H1 (cell line): ENCODE measurements around the gene NME8.

Experiments used
- BCL11A ChIP-seq, 2 experiments: IDR thresholded peaks; one replicate each; pipeline ENCODE4 v1.6.1; 2011; ENCODE audit warnings: low read depth in 2 of 2, low read length in 2 of 2, mild to moderate bottlenecking in 2 of 2
- EZH2 ChIP-seq: fragments of 200-600 bp; sonication (generic); IDR thresholded peaks from 2 replicates; pipeline ENCODE4 v1.7.1; 2012; ENCODE audit warnings: low read depth, mild to moderate bottlenecking, moderate library complexity, low read length, inconsistent platforms; ENCODE audit not compliant: severe bottlenecking
- HDAC2 ChIP-seq, 2 experiments: fragments of 300-600 bp in 1 of 2; sonication (generic) in 1 of 2; IDR thresholded peaks; 2 replicates each; pipeline ENCODE4 v1.6.1; 2011 to 2012; ENCODE audit warnings: low read depth in 2 of 2, low read length in 2 of 2, mild to moderate bottlenecking in 2 of 2, moderate library complexity in 2 of 2, borderline replicate concordance in 1 of 2, inconsistent platforms in 1 of 2
- KDM1A ChIP-seq: fragments of 200-600, 300-600 bp; sonication (generic); IDR thresholded peaks from 2 replicates; pipeline ENCODE4 v1.7.1; 2016; ENCODE audit warnings: mild to moderate bottlenecking, low read length, borderline replicate concordance
- SP2 ChIP-seq: IDR thresholded peaks from 2 replicates; pipeline ENCODE4 v1.6.1; 2012; ENCODE audit warnings: mild to moderate bottlenecking, low read length, inconsistent platforms
- TF ChIP-seq, protein P1 (sequence below): IDR thresholded peaks from 2 replicates; pipeline ENCODE4 v1.6.1; 2012; ENCODE audit warnings: inconsistent platforms
- TF ChIP-seq, protein P2 (sequence below): IDR thresholded peaks from 2 replicates; pipeline ENCODE4 v1.6.1; 2011; ENCODE audit warnings: low read length, improper control_type of control experiment
- TF ChIP-seq, protein P3 (sequence below), 3 experiments: IDR thresholded peaks; 1 replicate in 2 of 3; 2 replicates in 1 of 3; pipeline versions ENCODE4 v1.5.1 to v1.6.1; 2011; ENCODE audit warnings: low read length in 3 of 3, mild to moderate bottlenecking in 3 of 3, inconsistent platforms in 2 of 3, low read depth in 1 of 3, moderate library complexity in 1 of 3; ENCODE audit not compliant: insufficient read depth in 1 of 3; ENCODE audit errors: control extremely low read depth in 1 of 3

DNA sequence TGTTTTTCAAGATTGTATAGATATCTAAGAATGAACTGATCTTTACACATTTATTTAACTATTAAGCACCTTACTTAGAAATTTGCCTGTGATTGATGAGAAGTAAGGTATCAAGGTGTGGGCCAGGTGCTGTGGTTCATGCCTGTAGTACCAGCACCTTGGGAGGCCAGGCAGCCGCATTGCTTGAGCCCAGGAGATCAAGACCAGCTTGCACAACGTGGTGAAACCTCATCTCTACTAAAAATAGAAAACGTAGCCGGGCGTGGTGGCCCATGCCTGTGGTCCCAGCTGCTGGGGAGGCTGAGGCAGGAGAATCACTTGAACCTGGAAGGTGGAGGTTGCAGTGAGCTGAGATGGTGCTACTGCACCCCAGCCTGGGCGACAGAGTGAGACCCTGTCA lies 33.7 kb downstream of the NME8 start:
- TF ChIP-seq, protein P1, sequence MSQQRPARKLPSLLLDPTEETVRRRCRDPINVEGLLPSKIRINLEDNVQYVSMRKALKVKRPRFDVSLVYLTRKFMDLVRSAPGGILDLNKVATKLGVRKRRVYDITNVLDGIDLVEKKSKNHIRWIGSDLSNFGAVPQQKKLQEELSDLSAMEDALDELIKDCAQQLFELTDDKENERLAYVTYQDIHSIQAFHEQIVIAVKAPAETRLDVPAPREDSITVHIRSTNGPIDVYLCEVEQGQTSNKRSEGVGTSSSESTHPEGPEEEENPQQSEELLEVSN, result no peak
- TF ChIP-seq, protein P2, sequence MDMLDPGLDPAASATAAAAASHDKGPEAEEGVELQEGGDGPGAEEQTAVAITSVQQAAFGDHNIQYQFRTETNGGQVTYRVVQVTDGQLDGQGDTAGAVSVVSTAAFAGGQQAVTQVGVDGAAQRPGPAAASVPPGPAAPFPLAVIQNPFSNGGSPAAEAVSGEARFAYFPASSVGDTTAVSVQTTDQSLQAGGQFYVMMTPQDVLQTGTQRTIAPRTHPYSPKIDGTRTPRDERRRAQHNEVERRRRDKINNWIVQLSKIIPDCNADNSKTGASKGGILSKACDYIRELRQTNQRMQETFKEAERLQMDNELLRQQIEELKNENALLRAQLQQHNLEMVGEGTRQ, result no peak
- TF ChIP-seq, protein P3, sequence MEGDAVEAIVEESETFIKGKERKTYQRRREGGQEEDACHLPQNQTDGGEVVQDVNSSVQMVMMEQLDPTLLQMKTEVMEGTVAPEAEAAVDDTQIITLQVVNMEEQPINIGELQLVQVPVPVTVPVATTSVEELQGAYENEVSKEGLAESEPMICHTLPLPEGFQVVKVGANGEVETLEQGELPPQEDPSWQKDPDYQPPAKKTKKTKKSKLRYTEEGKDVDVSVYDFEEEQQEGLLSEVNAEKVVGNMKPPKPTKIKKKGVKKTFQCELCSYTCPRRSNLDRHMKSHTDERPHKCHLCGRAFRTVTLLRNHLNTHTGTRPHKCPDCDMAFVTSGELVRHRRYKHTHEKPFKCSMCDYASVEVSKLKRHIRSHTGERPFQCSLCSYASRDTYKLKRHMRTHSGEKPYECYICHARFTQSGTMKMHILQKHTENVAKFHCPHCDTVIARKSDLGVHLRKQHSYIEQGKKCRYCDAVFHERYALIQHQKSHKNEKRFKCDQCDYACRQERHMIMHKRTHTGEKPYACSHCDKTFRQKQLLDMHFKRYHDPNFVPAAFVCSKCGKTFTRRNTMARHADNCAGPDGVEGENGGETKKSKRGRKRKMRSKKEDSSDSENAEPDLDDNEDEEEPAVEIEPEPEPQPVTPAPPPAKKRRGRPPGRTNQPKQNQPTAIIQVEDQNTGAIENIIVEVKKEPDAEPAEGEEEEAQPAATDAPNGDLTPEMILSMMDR (IDR thresholded peaks at IDR 0.05; ENCODE audit: control extremely low read depth in 1 of 3, insufficient read depth in 1 of 3, low read depth in 1 of 3, low read length in 3 of 3), result no peak
- TF ChIP-seq EZH2 (no peak), BCL11A (IDR thresholded peaks at IDR 0.05; ENCODE audit: low read depth in 2 of 2, low read length in 2 of 2) (no peak), HDAC2 (IDR thresholded peaks at IDR 0.05; ENCODE audit: borderline replicate concordance in 1 of 2, low read depth in 2 of 2, low read length in 2 of 2) (no peak), KDM1A (no peak), SP2 (no peak)
